Measurements from ENCODE around the gene CDH13.

DNA sequence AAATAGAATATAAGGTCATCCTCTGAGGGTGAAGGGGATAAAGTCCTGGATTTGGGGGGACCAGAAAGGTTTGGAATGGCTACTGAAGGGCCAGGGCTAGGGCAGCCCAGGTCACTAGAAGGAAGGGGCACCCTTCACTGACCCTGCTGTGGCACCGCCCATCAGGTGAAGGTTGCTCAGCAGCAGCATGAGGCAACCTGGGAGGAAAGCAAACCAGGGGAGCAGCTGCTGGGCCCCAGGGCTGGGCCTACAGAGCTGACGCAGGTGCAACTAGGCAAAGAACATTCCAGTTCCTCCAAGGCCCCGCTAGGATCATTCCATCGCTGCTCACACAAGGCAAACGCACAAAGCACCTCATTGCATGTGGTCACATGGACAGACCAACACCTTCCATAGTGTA is 1177.6 kb downstream of the CDH13 start:
- no peak for TF ChIP-seq EZH2 (IDR thresholded peaks at IDR 0.05)
- no peak for TF ChIP-seq POLR2AphosphoS5 (IDR thresholded peaks at IDR 0.05; ENCODE audit: borderline replicate concordance, low read depth, low read length)
- TF ChIP-seq FOXP2 (optimal IDR thresholded peaks at IDR 0.05; ENCODE audit: control extremely low read depth, extremely low read length, insufficient read depth) = no peak

Data from SK-N-MC (cell line).